GM20431 (cell line): ENCODE data around the gene AGO3.
"Not testable (repeated sequence)": the region's sequence is repeated elsewhere in the genome, so short reads cannot be mapped to it uniquely, and the experiment has no call there.

ENCODE experiments used
- in situ Hi-C: fragments of 300-500 bp; cut with MseI, MboI; formaldehyde crosslinking; loops from one replicate; pipeline ENCODE4 v1.15.0; 2020; ENCODE audit warnings: low sequenced_read_pairs; ENCODE audit not compliant: unreplicated experiment

AGO3 gene

DNA sequence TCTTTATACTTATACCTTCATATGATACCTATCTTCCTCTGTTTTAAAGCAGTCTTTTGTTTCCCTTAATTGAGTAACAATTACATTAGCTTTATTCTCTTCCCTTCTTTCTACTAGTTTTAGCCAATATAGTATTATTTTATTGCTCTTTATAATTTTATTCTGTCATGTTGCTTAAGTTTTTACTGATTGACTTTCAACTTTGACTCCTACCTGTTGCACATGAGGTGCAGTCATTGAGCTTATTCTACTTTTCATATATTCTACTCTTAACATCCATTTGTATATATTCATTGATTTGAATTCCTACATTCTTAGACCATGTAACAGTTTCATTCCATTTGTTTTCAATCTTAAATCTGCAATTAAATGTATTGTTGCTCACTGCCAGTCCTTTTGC lies 49.2 kb downstream of the AGO3 start:
- in situ Hi-C loops = no loop called here

DNA sequence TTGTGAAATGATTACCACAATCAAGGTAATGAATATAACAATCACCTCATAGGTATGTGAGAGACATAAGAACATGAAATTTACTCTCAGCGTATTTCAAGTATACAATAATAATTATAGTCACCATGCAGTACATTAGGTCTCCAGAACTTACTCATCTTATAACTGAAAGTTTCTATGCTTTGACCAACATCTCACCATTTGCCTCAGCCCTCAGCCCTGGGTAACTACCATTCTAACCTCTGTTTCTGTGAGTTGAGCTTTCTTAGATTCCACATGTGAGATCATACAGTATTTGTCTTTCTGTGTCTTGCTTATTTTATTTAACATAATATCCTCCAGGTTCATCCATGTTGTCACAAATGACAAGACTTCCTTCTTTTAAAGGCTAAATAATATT lies 57.3 kb downstream of the AGO3 start:
- in situ Hi-C loops = no loop called here

DNA sequence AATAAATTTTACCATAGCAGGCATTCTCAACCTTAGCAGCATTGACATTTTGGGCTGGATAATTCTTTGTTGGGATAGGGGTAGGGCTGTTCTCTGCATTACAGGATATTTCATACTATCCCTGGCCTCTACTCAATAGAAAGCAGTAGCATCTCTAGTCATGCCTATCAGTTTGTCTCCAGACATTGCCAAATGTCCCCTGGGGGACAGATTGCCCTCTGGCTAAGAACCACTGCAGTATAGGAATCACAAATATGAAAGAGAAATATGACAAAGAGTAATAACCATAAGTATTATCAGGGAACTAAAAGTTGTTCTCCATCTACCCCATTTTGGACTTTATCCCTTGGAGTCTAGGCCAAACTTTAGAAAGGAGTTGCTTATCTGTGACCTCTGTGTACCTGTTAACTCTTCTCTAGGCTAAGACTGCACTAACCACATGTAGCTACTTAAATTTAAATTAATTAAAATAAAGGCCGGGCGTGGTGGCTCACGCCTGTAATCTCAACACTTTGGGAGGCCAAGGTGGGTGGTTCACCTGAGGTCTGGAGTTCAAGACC lies 76.1 kb downstream of the AGO3 start:
- in situ Hi-C loops = no loop called here

DNA sequence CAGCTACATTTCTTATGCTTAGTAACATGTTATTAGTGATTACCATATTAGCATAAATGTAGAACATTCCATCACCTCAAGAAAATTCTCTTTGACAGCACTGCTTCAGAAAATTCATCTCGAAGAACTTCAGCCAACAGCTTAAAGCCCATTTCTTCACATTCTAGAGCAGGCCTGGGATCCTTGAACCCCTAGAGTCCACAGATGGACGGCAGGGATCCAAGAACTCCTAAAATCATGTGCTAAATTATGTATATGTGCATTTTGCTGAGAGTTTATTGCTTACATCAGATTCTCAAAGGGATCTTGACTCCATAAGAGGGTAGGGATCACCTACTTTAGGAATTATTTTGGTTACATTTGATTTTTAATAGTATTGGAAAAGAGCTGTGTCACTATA lies 76.8 kb downstream of the AGO3 start:
- in situ Hi-C loops = no loop called here

DNA sequence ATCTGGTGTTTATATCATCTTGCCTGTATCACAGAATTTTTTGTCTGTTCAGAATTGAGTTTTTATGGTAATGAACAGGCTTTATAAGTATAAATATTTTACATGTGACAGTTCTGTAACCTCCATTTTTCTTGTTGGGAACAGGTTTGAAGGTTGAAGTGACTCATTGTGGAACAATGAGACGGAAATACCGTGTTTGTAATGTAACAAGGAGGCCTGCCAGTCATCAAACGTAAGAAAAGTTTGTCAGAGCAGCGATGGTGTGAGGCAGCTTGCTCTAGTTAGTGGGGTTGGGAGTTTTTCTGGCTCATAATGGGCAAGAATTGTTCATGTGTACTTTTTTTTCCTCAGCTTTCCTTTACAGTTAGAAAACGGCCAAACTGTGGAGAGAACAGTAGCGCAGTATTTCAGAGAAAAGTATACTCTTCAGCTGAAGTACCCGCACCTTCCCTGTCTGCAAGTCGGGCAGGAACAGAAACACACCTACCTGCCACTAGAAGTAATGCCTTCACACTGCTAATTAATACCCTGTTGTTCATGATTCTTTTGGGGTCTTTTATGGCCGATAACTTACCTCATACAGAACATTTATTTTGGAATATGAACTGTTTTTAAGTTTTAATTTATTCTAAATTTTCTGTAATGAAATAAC lies 77.8 kb downstream of the AGO3 start:
- in situ Hi-C loops = no loop called here

DNA sequence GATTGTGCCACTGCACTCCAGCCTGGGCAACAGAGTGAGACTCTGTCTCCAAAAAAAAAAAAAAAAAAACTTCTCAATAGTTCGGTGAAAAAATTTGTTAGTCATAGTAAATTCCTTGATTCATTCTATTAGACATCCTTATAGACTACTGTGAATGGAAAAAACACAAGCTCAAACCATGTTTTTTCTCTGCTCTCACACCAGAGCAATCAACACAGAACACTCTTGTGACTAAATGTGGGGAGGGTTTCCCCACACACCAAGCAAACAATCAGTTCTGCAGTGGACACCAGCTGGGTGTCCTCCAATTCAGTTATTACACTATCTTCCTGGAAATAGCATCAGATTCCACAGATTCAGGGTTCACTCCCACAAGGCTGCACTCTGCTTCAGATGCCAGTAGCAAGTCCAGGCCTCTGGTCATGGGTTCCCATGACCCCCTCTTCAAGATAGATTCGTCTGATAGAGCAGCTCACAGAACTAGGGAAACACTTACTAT lies 83.9 kb downstream of the AGO3 start:
- in situ Hi-C loops = no loop called here

DNA sequence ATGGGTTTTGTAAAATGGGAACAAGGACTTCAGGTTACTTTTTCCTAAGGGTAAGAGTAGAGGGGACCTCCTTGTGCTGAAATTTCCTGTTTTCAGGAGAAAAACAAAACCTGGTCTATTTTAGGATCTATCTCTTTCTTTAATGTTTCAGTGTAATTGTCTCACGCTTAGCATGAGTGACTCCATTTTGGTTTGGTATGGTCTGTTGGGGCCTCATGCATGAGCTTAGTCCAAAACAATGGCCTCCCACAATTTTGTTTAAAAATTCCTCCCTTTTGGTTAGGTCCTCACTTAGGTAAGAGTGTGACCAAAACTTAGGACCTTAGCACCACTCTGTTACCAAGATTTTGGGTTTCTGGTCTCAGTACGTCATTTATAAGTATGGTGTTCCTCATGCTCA lies 85.8 kb downstream of the AGO3 start:
- in situ Hi-C loops = no loop called here

DNA sequence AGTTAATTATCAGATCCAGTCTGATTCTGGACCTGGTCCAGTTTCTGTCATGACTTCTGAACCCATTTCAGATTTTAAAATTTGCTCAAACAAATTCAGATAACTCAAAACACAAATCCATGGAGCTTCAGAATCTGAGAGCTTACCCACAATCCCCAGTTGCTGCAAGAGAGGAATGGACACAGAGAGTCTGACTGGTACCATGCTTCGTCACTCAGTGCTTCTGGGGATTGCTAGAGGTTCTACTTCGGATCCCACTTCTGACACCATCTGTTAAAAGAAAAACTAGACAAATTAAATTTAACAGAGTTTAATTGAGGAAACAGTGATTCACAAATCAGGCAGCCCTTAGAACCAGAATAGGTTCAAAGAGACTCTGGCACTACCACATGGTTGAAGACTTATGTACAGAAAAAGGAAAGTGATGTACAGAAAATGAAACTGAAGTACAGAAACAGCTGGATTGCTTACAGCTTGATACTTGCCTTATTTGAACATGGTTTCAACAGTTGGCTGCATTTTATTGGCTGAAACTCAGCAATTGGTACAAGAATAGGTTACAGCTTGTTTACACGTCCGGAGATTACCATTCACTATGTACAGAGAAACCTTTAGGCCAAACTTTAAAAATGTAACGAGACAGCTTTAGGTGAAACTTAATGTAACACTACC lies 92.3 kb downstream of the AGO3 start:
- in situ Hi-C loops = no loop called here

DNA sequence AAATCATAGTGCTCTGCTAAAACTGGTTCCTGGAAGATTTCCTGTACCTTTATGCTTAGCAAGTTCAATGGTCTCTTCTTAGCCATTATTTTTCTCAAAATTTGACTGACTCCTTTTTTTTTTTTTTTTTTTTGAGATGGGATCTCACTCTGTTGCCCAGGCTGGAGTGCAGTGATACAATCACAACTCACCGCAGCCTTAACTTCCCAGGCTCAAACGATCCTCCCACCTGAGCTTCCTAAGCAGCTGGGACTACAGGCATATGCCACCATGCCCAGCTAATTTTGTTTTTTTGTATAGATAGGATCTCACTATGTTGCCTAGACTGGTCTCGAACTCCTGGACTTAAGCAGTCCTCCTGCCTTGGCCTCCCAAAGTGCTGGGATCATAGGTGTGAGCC lies 93.1 kb downstream of the AGO3 start:
- in situ Hi-C loops = not testable (repeated sequence)

DNA sequence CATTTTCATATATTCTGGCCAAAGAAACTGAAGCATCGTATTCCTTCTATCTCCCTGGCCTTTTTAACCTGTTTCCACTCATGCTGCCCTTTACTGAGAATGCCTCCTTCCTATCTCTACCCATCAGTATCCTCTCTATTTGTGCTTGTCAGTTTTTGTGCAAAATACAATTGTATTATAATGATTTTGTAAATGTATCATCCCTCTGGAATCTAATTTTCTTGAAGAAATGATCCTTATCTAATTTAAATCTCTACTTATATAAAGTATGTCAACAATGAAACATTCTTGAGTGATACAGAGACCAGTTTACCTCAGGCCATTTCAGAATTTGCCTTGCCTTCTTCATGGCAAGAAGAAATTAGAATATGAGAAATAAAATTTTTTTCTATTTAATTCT lies 93.9 kb downstream of the AGO3 start:
- in situ Hi-C loops = no loop called here

DNA sequence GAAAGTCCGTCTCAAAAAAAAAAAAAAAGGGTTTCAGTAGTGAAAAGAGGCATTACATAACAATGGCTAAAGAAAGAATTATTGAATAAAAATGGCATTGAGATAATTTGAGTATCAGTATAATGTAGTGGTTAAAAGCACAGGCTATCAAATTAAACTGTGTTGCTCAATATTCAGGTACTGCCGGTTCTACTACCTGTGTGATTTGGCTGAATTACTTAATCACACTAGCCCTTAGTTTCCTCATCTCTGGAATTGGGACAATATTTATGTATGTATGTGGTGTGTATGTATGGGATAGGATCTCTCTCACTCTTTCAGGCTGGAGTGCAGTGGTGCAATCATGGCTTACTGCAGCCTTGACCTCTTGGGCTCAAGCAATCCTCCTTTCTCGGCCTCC lies 96.9 kb downstream of the AGO3 start:
- in situ Hi-C loops = no loop called here

DNA sequence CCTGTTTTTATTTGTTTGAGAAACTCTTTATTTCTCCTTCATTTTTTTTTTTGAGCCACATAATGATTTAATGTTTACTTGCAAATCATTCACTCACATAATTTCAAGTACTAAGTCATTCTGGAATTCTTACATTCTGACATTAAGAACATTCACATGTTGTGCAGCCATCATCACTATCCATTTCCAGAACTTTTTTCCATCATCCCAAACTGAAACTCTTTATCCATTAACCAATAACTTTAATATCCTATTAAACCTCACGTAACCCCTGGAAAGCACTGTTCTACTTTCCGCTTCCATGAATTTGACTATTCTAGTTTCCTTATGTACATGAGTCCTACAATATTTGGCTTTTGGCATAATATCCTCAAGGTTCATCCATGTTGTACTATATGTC lies 100.5 kb downstream of the AGO3 start:
- in situ Hi-C loops = no loop called here

DNA sequence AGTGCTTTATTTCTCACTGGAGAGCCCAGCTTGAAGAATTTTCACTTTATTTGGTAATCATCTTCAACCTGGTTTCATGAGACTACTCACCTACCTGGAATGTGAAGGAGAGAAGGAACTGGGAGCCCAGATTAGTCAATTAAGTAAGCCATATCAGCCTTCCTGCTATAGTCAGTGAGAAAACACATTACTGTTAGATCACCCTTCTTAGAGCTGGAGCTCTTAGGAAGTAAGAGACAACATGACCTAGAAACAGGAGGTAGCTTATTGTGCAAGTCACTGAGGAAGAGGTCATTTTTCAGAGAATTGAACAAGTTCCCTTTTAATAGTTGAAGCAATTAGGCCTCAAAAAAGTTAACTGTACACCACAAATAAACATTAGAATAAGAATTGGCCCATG lies 103.8 kb downstream of the AGO3 start:
- in situ Hi-C loops = no loop called here

DNA sequence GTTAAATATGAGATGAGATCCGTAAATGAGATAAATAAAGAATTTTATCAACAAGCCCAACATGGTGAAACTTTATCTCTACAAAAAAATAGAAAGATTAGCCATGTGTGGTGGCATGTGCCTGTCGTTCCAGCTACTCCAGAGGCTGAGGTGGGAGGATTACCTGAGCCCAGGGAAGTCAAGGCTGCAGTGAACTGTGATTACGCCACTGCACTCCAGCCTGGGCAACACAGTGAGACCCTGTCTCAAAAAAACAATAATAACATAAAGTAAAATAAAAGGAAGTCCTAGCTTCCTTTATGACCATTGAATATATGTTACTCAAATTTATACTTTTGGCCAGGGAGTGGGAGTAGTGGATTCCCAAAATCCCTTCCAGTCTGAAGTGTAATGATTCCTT lies 104.2 kb downstream of the AGO3 start:
- in situ Hi-C loops = no loop called here

DNA sequence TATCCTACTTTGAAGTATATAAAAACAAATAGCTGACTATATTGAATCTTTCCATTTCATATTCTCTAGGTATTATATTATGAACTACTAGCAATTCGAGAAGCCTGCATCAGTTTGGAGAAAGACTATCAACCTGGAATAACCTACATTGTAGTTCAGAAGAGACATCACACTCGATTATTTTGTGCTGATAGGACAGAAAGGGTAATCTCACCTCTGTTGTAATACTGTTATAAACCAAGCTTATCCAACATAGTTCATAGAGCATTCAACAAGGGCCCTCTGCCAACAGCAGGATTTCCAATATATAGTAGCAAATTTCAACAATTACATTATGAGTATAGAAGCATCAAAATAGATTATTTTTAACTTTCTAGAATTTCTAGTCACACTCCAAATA lies 109.3 kb downstream of the AGO3 start:
- in situ Hi-C loops = no loop called here

DNA sequence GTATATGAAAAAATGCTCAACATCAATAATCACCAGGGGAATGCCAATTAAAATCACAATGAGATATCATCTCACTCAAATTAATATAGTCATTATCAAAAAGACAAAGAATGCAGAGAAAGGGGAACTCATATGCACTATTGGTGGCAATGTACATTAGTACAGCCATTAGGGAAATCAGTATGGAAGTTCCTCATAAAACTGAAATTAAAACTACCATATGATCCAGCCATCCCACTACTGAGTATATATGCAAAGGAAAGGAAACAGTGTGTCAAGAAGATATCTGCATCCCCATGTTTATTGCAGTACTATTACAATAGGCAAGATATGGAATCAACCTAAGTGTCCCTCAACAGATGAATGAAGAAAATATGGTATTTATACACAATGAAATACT lies 120.9 kb downstream of the AGO3 start:
- in situ Hi-C loops = no loop called here

DNA sequence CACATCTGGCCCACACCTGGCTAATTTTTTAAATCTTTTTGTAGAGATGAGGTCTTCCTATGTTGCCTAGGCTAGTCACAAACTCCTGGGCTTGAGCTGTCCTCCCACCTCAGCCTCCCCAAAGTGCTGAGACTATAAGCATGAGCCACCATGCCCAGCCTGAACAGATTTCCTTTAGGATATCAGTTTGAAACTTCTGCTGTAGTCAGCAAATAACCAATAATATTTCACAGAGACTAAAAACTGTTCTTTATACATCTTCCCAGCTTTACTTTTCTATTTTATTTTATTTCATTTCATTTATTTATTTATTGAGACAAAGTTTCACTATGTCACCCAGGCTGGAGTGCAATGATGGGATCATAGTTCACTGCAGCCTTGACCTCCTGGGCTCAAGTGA lies 123.1 kb downstream of the AGO3 start:
- in situ Hi-C loops = no loop called here

DNA sequence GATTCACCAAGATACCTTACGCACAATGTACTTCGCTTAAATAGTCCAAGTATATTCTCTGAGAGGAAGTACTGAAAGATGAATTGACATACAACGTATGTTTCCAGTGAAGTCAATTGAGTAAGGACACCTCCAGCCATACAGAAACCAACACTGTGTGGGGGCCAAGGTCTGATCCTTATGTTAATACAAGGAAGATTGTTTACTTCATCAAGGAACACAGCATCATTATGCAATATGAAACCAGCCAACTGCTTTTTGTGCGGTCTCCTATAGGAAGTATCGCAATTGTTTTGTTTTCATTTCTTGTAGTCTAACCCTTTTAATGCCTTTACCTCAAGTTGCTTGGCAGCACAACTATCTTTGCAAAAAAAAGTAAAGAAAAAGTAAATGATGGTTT lies 124.8 kb downstream of the AGO3 start:
- in situ Hi-C loops = no loop called here

DNA sequence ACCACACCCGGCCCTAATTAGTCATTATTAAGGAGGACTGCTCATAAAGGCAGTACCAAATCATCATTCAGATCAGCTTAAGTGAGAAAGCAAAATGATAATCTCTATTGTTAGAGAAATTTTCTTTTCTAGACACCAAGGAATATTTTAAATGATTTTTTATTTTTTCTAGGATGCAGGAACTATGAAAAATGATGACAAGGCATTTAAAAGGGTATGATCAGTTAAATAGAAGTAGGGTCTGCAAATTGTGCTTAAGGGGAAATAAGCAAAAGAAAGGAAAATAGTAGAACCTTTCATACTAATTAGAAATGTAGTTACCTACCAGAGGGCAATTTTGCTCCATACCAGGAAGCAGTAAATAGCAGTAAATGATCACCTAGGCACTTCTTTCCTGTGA lies 131.4 kb downstream of the AGO3 start:
- in situ Hi-C loops = no loop called here

DNA sequence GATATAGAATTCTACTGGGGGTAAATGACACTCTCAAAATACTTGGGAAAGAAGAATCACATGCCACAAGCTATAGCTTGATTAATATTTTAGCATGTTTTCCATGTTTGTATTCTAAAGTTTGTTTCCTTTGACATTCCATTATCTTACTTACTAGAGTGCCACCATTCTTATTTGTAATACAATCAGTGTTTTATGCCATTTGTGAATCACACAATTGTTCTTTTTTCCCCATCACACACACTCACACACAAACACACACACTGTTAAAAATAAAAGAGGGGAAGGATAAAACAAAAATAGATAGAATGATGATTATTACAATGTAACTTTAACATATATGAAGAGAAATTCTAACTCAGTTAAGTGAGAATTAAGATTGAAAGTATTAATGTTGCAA lies 137.0 kb downstream of the AGO3 start:
- in situ Hi-C loops = no loop called here

DNA sequence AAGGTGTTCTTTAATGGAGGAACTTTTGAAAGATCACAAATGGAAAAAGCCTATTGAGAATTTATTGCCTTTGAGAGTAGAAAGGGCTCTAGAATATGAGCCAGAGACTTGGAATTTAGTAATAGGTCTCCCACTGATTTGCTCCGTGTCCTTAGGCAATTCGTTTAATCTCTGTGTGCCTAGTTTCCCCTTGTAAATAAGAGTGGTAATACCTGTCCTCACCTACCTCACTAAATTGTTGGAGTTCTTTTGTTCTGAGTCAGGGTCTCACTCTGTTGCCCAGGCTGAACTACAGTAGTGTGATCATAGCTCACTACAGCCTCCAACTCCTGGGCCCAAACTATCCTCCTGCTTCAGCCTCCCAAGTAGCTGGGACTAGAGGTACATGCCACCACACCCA lies 138.0 kb downstream of the AGO3 start:
- in situ Hi-C loops = no loop called here

DNA sequence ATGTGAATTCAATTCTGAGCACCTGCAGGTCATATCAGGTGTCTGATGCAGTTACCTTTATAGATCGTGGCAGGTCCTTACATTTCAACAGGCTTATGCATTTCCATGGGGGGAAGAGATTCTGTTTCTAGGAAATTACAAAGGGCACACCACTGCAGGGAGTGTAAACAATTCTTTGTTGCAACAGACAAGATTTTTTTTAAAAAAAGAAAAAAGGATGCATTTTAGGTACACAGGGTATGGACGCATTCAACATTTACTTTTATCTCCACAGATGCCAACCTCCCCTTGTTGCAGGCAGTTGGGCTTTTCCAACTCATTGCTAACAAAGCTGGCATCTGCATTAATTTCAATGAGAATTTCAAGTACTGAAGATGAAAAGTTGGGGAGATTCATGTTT lies 139.4 kb downstream of the AGO3 start:
- in situ Hi-C loops = no loop called here
